ES-I3 (cell line): ENCODE measurements around the gene TMEM120B.
"Not testable (repeated sequence)": the region's sequence is repeated elsewhere in the genome, so short reads cannot be mapped to it uniquely, and the experiment has no call there.

Experiments
- H3K36me3 ChIP-seq: 2 replicates; pipeline ENCODE4 v1.6.1; 2013; ENCODE audit warnings: mild to moderate bottlenecking, low read length, control low read depth, moderate library complexity; ENCODE audit not compliant: insufficient read depth
- H3K4me1 ChIP-seq: 2 replicates; pipeline ENCODE4 v1.6.1; 2013; ENCODE audit warnings: mild to moderate bottlenecking, control low read depth, low read length; ENCODE audit not compliant: insufficient read depth
- H3K9ac ChIP-seq: 2 replicates; pipeline ENCODE4 v1.6.1; 2013; ENCODE audit warnings: low read depth, mild to moderate bottlenecking, low read length, moderate library complexity
- H3K9me3 ChIP-seq: 2 replicates; pipeline ENCODE4 v1.6.1; 2013; ENCODE audit warnings: mild to moderate bottlenecking, low read length, moderate library complexity; ENCODE audit not compliant: control insufficient read depth, insufficient read depth

The TMEM120B gene

DNA sequence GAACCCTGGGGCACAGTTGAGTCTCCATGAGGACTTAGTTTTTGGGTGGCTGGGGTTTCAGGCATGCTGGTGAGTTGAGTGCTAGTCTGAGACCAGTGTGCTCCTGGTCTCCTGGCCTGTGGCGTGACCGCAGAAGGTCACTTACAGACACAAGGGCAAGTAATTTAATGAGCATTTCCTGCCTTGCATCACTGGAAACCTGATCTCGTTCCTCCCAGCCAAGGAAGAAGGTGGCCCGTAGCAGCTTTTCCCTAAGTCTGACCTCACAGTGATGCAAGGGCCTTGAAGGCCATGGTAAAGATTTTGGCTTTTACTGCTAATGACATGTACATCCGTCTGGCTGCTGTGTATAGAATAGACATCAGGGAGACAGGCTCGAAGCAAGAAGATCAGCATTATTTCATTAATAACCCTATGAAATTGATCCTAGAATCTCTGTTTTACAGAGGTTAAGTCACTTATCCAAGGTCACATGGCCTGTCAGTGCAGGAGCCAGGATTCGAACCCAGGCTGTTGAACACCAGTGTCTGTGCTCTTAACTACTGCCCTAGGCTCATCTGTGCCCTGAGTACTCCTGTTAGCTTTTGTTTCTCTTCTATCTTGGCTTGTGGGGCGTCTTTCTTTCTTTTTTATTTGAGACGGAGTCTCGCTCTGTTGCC lies 4.6 kb downstream of the TMEM120B start:
- H3K36me3 ChIP-seq: no peaks in the 10 kb centered on the region
- no peak overlapping the region for H3K9ac ChIP-seq
- H3K4me1 ChIP-seq: peaks cover 11% of the 10 kb centered on the region
- no peaks in the 10 kb centered on the region for H3K9me3 ChIP-seq

DNA sequence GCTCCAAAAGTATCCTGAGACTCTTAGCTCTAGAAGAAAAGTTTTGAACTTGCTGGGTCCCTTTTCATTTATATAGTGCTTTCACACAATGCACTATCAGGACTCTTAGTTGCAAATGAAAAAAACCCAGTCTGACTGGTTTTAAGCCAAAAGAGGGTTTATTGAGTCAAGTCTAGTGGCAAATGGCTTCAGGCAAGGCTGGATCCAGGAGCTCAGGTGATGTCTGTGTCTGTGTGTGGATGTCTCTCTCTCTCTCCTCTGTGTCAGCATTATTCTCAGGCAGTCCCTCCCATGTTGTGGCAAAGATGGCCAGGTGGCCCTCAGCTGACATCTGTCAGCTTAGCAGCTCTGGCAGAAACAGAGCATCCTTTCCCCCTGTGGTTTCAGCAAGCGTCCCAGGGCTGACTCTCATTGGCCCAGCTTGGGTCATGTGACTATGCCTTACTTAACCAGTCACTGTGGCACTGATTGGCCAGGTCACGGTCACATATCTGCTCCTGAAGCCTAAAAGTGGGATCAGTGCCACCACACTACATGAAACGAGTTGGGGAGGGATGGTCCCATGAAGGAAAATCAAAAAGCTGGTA lies 6.2 kb downstream of the TMEM120B start:
- Histone ChIP-seq H3K4me1 (peaks cover 11% of the 10 kb centered on the region), H3K9me3 (no peaks in the 10 kb centered on the region), H3K36me3 (no peaks in the 10 kb centered on the region), H3K9ac (no peak overlapping the region)

DNA sequence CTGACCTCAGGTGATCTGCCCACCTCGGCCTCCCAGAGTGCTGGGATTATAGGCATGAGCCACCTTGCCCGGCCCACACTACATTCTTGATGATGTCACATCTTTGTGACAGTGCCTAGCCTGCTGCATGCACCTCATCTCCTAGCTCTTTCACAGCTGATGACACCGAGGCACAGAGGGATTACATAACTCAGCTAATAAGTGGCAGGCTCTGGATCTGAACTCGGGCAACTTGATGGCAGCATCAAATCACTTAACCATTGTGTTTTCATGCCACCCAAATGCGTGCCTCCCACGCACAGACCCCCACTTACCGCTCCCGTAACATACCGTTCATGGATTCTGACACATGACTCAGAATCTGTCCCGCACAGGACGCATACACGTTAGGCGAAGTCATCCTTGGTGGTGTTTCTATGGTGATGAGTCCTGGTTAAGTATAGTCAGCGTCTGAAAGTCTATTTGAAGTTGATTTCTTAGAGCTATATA lies 7.4 kb downstream of the TMEM120B start:
- H3K36me3 ChIP-seq: no peaks in the 10 kb centered on the region
- H3K9ac ChIP-seq: no peak overlapping the region
- no peaks in the 10 kb centered on the region for H3K9me3 ChIP-seq
- peaks cover 11% of the 10 kb centered on the region for H3K4me1 ChIP-seq

DNA sequence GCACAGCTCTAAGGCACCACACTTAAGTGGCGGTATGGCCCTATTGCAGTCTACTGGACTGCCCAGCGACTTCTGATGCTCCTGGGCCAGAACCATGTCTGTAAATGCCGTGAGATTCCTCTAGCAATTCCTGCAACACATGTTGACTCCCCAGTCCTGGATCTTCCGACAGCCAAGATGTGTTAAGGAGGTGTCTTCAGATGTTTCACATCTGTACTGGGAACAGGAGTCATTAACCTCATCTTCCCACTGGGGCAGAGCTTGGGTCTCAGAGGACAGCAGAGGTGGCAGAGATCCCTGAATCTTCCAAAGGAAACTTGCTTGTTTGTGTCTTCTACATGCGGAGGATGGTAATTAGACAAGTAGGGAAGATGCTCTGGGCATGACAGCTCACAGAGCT lies 8.2 kb downstream of the TMEM120B start:
- Histone ChIP-seq H3K9me3 (no peaks in the 10 kb centered on the region), H3K9ac (no peak overlapping the region), H3K36me3 (no peaks in the 10 kb centered on the region), H3K4me1 (peaks cover 11% of the 10 kb centered on the region)

DNA sequence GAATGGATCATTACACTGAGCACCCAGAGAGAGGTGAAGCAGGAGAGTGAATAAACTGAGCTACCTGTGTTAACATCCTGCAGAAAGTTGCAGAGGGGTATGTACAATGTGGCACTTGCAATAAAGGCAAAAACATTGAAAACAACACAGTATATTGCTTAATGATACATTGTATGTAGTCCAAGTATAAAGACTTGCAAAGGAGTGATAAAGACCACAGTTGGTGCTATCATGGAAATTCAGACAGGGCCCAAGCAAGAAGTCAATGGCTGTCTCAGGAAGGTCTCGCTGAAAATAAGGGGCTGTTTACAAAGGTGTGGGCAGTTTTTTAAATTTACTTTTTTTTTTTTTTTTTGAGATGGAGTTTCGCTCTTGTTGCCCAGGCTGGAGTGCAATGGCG lies 10.0 kb downstream of the TMEM120B start:
- Histone ChIP-seq H3K4me1 (no peaks in the 10 kb centered on the region; the same call in 1 of the 2 replicates), H3K9me3 (no peaks in the 10 kb centered on the region), H3K36me3 (no peaks in the 10 kb centered on the region), H3K9ac (no peak overlapping the region)

DNA sequence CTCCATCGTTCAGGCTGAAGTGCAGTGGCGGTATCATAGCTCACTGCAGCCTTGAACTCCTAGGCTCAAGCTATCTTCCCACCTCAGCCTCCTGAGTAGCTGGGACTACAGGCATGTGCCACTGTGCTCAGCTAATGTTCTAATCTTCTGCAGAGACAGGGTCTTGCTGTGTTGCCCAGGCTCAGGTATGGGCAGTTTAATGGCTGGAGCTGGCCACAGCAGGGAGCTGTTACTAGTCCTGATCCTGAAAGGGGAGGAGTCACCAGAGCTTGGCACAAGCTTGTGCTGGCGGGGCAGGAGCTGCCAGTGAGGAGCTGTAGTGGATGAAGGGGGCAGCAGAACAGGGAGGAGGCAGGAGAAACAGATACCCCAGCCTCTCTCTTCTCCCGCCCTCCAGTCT lies 10.6 kb downstream of the TMEM120B start:
- Histone ChIP-seq H3K4me1 (no peaks in the 10 kb centered on the region; the same call in 1 of the 2 replicates), H3K9ac (no peak overlapping the region), H3K36me3 (no peaks in the 10 kb centered on the region), H3K9me3 (no peaks in the 10 kb centered on the region)

DNA sequence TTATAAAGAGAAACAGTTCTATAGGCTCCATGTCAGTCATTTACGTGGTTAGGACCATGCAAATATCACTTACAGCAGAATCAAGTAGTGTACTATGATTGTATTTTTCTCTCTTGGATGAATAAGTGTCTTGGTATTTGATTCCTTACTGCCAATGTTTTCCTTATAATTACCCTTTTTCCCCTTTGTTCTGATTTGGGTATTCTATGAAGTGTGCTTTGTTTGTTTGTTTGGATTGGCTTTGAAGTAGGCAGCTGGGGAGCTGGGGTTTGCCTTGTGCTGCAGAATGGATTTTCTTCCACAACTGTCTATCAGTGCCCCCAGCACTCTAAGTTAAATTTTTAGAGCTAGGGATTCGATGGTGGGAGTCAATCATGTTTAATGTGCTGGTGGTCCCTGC lies 12.4 kb downstream of the TMEM120B start:
- Histone ChIP-seq H3K4me1 (no peaks in the 10 kb centered on the region; the same call in 1 of the 2 replicates), H3K9ac (no peak overlapping the region), H3K36me3 (no peaks in the 10 kb centered on the region), H3K9me3 (no peaks in the 10 kb centered on the region)

DNA sequence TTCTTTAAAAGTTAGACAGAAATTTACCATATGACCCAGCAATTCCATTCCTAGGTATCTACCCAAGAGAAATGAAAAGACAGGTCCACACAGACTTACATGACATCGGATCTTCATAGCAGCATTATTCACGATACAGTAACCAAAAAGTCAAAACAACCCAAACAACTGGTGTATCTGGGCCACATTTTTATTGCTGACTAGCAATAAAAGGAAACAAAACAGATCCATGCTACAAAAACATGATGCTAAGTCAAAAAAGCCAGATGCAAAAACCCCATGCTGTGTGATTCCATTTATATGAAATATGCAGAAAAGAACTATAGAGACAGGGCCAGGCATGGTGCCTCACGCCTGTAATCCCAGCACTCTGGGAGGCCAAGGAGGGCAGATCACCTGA lies 12.9 kb downstream of the TMEM120B start:
- Histone ChIP-seq H3K36me3 (no peaks in the 10 kb centered on the region), H3K4me1 (no peaks in the 10 kb centered on the region; the same call in 1 of the 2 replicates), H3K9ac (no peak overlapping the region), H3K9me3 (no peaks in the 10 kb centered on the region)

DNA sequence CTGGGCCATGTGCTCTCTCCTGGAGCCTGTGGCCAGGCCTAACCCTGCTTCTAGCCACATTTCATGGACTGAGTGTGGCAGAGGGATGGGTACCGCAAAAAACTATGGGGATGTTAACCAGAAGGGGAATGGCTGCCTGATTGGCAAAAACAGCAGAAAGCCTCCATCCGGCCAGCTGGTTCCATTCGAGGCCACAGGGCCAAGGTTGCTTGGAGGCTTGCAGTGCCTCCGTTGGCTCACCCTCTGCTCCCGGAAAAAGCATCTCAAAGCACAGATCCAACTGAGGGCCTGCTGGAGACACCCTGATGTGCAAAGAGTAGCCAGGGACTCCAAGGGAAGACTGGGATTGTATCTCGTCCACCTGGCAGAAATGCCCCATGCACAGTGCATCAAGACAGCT lies 16.5 kb downstream of the TMEM120B start:
- Histone ChIP-seq H3K36me3 (no peaks in the 10 kb centered on the region), H3K4me1 (no peaks in the 10 kb centered on the region; the same call in 1 of the 2 replicates), H3K9ac (no peak overlapping the region), H3K9me3 (no peaks in the 10 kb centered on the region)

DNA sequence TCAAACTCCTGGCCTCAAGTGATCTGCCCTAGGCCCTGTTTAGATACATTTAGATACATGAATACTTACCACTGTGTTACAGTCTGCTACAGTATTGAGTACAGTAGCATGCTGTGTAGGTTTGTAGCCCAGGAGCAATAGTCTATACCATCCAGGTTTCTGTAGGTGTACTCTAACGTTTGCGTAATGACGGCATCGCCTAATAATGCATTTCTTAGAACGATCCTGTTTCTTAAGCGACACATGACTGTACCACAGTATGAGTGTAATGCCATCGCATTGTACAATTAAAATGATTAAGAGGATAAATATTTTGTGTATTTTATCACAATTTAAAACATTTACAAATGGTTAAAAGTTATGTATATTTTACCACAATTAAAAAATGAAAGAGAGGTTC lies 18.9 kb downstream of the TMEM120B start:
- H3K36me3 ChIP-seq: no peaks in the 10 kb centered on the region
- H3K4me1 ChIP-seq: no peaks in the 10 kb centered on the region; the same call in 1 of the 2 replicates
- no peak overlapping the region for H3K9ac ChIP-seq
- no peaks in the 10 kb centered on the region for H3K9me3 ChIP-seq

DNA sequence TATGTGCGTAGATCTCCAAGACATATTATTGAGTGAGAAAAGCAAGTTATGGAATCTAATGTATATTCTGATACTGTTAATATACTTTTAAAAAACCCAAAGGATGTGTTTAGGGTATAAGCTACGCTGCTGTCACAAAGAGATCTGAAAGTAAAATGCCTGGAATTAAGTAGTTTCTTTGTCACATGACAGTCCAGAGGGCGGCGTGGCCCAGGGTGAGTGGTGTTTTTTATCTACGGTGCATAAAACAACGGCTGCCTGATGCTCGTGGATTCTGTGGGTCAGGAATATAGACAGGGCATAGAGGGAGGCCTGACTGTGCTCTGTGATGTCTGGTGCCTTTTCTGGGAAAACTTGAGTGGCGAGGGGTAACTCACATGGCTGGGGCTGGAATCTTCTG lies 21.3 kb downstream of the TMEM120B start:
- H3K9me3 ChIP-seq: no peaks in the 10 kb centered on the region
- no peak overlapping the region for H3K9ac ChIP-seq
- H3K4me1 ChIP-seq: no peaks in the 10 kb centered on the region
- no peaks in the 10 kb centered on the region for H3K36me3 ChIP-seq

DNA sequence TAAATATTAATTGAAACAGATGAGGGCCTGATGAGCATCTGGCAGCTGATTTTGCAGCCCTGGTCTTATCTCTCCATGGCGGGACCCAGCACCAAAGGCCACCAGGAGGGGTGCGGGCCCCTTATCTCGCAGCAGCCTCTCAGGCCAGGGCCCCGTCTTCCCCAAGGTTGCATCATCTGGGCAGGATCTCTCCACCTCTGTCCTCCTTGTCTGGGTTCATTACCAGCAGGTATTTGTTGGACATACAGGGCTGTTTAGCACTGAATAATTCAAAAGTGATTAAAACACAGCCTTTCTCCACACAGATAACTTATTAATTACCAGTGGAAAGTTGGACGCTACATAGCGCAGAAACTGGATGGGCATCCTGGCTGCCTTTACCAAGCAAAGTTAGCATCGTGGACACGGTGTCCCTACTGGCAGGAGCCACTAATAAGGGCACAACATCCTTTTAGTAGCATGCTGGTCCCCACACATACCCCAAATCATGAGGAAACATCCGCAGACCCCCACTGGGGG lies 25.8 kb downstream of the TMEM120B start:
- Histone ChIP-seq H3K36me3 (no peaks in the 10 kb centered on the region), H3K4me1 (0 out of 2 replicates have a peak, but pooled peaks cover 5% of the 10 kb centered on the region), H3K9ac (no peak overlapping the region), H3K9me3 (no peaks in the 10 kb centered on the region)

DNA sequence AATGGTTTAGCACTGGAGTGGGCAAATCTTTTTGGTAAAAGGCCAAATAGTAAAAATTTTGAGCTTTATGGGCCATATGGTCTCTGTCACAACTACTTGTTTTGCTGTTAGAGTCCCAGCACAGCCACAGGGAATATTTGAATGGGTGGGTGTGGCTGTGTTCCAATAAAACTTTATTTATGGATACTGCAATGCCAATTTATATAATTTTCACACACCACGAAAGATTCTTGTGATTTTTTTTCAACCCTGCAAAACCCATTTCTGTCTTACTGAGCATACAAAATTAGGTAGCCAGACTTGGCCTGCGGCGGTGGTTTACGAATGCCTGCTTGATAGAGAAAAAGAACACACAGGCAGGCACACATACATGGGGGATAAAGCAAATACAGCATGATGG lies 28.3 kb downstream of the TMEM120B start:
- no peaks in the 10 kb centered on the region for H3K9me3 ChIP-seq
- peaks cover 7% of the 10 kb centered on the region; the same call in 1 of the 2 replicates for H3K36me3 ChIP-seq
- H3K9ac ChIP-seq: no peak overlapping the region
- 0 out of 2 replicates have a peak, but pooled peaks cover 5% of the 10 kb centered on the region for H3K4me1 ChIP-seq

DNA sequence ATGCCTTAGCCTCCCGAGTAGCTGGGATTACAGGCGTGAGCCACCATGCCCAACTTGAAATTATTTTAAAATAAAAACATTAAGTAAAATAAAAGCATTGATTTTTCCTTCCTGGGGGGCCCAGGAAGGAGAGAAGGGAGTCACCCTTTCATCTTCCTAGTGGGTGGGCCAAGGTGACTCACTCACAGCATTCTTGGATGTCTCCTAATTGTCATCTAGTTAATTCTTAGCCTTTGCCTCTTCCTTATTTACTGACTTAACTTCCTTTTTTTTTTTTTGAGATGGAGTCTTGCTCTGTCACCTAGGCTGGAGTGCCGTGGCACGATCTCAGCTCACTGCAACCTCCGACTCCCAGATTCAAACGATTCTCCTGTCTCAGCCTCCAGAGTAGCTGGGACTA lies 29.2 kb downstream of the TMEM120B start:
- Histone ChIP-seq H3K4me1 (0 out of 2 replicates have a peak, but pooled peaks cover 5% of the 10 kb centered on the region), H3K9me3 (no peaks in the 10 kb centered on the region), H3K36me3 (peaks cover 7% of the 10 kb centered on the region; the same call in 1 of the 2 replicates), H3K9ac (no peak overlapping the region)

DNA sequence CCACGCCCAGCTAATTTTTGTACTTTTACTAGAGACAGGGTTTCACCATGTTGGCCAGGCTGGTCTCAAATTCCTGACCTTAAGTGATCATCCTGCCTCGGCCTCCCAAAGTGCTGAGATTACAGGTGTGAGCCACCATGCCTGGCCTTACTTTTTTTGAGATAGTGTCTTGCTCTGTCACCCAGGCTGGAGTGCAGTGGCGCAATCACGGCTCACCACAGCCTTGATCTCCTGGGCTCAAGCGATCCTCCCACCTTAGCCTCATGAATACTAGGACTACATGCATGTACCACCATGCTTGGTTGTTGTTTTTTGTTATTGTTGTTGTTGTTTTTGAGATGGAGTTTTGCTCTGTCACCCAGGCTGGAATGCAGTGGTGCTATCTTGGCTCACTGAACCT lies 33.0 kb downstream of the TMEM120B start:
- H3K4me1 ChIP-seq: peaks cover 16% of the 10 kb centered on the region; the same call in 1 of the 2 replicates
- H3K36me3 ChIP-seq, H3K9ac ChIP-seq, H3K9me3 ChIP-seq: not testable (repeated sequence)
